NAMALWA (cell line): ENCODE measurements around the gene MYH10.
"Not testable (repeated sequence)": the region's sequence is repeated elsewhere in the genome, so short reads cannot be mapped to it uniquely, and the experiment has no call there.

Experiments used
- DNase-seq: peaks from one replicate; pipeline ENCODE4 v3.0.0-alpha.2; 2015; ENCODE audit warnings: low spot score

The MYH10 gene

DNA sequence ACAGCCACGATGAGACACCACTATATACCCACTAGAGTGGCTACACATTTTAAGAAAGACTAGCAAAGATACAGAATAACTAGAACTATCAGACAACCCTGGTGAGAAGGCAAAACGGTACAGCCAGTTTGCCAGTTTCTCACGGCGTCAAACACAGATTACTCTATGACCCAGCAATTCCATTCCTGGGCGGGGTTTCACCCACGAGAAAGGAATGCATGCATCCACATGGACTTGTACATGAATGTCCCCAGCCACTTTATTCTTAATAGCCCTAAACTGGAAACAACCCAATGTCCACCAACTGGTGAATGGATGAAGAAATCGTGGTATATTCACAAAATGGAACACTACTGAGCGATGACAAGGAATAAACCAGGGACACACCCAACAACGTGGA is 74.5 kb downstream of the MYH10 start:
- no peak for DNase-seq

DNA sequence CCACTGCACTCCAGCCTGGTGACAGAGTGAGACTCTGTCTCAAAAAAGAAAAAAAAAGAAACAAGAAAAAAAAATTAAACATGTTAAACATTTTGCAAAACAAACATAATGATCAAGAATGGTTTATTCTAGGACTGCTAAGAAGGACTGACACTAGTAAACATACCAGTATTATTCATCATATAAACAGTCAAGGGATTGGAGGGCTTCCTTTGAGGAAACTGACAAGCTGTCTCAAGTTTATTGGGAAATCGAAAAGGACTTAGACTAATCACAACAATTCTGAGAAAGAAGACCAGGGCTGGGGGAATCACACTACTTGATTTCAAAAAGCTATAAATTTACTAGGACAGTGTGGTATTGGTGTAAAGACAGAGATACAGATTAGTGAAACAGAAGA is 75.5 kb downstream of the MYH10 start:
- no peak for DNase-seq

- DNase-seq = no peak
Observed at GRCh38 chr17:8552577-8553320, 77.8 kb downstream of the MYH10 start.

DNA sequence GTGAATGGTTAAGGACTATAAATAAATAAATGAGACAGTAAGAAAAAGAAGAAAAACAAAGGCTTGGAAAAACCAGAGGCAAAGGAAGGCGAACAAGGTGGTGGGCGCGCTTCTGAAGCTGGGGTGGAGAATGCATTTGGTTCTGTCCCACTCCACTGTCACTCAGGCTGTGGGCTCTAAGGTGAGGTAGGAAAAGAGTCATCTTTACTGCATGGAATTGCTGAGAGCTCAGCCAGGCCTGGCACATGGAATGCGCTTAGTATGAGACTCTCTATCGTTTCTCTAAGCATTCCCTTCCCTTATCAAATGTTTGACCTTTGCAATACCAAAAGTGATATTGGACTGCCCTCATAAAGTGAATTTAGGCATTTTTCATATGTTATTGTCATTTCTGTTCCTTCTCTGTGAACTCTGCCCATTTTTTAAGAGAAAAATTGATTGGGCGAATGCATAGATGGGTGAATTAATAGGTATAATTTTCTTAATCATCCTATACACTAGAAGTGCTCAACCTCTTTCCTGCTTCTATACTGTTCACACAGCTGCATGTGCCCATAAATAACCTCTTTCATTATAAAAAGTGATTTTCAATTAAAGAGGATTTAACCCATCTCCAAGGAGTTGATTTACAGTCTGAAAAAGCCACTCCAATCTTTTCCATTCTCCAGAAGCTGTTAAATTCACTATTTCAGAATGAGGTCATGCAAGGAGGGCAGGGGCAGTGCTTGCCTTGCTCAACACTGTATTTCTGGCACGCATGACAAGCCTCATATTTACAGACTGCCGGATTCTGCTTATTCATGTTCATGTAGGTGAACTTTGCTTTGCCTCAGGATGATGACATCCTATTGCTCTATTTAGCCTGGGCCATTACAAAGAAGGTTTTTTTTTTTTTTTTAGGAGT is 87.7 kb downstream of the MYH10 start:
- no peak for DNase-seq

GRCh38 chr17:8539976-8540375 is 90.5 kb downstream of the MYH10 start:
- DNase-seq = not testable (repeated sequence)

GRCh38 chr17:8537734-8538133 is 92.8 kb downstream of the MYH10 start:
- DNase-seq = no peak

DNA sequence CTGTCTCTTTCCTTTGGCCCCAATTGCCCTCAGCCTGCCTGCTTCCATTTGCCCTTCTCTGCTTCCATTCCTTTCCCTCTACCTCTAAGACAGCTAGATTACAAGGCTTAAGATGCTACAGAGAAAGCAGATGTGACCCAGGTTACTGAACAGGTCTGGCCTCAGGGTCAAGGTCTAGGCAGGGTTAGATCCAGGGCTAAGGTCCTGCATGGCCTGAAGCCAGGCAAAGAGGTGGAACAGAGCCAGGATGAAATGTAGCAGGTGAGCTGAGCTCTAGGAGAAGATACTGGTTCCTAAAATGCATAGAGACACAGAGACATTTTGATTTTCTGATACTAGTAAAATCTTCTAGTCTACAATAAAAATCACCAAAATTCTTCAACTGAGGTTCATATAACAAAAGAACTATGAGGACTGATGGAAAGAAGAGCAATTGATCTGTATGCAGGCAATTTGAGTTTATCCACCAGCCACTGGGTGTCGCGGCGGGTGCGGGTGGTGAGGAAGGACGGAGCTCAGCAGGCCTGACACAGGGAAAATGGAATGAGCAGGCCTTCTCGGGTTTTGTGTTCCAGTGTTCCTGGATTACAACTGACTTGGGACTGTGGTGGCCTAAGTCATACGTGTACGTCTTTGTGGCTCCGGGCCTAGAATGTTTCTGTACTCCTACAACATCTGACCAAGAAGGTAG is 95.9 kb downstream of the MYH10 start:
- no peak for DNase-seq

DNA sequence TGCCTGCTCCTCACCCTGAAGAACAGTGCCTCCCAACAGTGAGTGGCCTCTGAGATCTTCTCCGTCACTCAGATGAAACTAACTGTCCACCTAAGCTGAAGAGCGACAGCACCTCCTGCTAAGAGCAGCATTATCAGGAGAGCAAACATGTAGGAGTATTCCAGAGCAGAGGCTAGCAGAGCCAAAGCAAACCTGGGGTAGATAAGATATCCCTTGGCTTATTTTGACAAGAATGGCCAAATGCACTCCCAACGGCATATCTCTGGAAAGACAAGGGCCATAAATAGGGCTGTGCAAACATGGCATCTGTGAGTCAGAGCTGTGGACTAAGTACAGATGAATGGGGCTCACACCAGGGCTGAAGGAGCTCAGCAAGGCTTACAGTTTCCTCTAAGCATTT is 98.5 kb downstream of the MYH10 start:
- no peak for DNase-seq

GRCh38 chr17:8522577-8522976 is 107.9 kb downstream of the MYH10 start:
- DNase-seq = no peak

- no peak for DNase-seq
Observed at GRCh38 chr17:8520981-8521380, 109.5 kb downstream of the MYH10 start.

DNA sequence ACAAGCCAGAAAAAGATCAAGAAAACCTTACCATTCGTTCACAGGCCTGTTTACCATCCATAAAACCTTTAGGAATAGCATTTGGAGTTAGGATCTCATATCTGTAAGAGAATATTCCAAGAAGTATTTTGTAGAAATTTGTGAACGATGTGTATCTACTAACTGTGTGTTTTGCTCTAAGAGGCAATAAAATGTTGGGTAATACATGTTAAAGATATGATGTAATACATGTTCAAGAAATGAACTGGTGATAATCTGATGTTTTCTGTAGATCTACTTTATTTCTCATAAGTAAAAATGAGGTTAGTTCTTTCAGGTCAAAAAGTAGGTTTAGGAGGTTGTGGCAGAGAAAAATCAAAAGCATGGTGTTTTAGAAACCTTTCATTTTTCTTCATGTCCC is 111.7 kb downstream of the MYH10 start:
- no peak for DNase-seq

DNA sequence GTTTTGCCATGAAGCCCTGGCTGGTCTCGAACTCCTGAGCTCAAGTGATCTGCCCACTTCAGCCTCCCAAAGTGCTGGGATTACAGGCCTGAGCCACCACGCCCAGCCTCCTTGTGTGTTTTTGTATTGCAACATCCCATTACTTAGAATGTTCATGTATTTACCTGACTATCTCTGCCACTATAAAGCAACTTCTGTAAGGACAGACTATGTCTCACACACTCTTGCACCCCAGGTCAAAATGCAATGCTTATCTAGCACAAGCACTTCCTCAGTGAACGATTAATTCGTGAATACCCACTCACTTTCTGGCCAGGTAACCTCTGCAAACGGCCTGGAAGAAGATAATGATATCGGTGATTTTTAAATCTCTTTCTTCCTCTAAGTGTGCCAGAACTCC is 112.2 kb downstream of the MYH10 start:
- DNase-seq = no peak

- DNase-seq = no peak
Observed at GRCh38 chr17:8514801-8515200, 115.7 kb downstream of the MYH10 start.

DNA sequence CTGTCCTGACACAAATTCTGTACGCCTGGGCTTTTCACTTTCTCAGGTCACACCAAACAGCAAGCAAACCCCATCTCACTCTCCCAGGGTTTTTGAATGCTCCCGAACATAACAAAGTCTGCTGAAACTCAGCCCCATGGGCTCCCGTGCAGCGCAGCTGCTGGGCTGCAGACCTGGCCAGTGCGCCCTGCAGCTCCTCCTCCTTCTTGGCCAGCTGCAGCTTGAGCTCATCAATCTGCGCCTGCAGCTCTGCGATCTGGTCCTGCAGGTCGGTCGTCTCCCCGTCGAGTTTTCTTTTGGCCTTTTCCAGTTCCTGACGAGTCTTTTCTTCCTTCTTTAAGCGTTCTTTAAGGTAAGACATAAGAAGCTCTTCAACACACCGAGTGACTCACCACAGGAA is 124.4 kb downstream of the MYH10 start:
- DNase-seq = no peak

GRCh38 chr17:8504460-8505207 is 125.9 kb downstream of the MYH10 start:
- DNase-seq = no peak

DNA sequence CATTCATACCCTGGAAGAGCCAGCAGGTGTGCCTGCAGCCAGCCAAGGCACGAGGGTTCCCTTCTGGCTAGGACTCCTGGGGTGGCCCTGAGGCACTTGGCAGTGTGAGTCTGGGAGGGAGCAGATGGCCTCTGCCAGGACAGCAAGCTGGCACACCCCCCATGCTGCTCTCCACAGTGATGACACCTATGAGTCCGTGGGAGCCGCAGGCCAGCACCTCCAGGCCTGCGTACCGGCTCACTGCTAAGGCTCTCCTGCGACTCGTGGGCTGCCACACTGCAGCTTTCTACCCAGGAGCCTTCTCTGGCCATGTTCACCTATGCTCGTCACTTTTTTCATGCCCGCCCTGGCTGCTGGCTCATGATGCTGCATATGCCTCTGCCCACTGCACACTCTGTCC is 126.7 kb downstream of the MYH10 start:
- DNase-seq = no peak

DNA sequence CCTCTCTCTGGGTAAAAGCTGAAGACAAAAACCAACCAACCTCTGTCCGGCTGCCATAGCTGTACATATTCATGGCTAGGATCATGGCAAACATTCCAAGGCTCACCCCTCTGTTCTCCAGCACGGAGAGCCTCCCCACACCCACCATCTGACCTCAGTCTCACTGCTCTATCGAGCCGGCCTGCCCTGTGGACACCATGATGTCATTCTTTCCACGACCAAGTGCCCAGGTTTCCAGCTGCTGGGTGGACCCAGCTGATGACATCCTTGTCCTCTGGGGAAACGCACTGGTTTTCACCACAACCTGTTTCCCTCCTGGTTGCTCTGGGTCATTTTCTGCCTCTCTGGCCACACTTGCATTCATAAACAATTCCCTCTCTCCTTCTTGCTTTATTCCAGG is 127.2 kb downstream of the MYH10 start:
- DNase-seq = no peak

GRCh38 chr17:8502126-8502525 is 128.4 kb downstream of the MYH10 start:
- DNase-seq = no peak

DNA sequence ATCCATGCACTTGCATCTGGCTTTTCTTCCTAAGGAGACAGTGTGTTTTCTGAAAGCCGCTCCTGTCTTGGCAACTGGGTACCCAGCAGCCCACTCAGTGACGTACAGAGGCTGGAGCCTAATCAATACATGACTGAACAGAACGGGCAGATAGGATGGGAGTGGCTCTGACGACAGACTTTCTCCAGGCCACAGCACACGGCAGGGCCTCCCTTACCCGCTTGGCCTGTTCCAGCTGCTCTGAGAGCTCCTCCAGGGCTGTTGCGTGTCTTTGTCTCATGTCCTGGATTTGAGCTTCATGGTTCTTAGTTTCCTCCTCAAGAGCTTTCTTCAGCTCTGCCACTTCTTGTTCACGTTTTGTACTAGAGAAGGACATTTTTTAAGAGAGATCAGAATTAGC is 129.9 kb downstream of the MYH10 start:
- DNase-seq = no peak

DNA sequence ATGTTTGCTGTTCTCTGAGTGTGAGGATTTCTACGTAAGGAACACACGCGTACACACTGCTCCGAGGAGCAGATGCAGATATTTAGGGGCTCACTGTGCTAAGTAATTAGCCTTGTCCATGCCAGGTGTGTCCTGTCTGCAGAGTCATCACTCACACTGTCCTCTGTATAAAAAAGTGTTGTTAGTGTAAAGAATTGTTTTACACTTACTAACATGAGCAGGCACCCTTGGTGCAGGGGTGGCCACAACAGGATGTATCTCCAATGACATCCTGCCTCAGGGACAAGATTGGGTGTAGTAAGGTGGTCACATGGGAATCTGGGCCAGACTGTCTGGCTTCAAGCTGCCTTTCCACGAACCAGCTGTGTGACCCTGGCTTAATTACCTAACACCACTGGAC is 130.9 kb downstream of the MYH10 start:
- no peak for DNase-seq

DNA sequence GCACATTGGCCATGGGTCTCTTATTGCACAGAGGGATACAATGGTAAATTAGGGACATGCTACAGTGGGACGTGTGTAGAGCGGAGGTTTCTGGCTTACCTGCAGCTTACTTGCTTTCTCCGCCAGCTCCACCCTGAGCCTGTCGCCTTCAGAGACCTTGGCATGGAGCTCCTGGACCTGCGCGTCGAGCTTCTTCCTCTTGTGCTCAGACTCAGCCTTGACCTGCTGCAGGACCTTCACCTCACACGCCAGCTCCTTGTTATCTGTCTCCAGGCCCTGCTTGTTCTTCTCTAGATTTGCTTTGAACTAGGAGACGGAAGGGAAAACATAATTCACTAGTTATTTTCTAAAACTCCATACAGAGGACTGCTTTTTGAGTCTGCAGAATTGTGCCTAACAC is 131.4 kb downstream of the MYH10 start:
- no peak for DNase-seq

GRCh38 chr17:8496081-8496480 is 134.4 kb downstream of the MYH10 start:
- DNase-seq = no peak
